ENCODE measurements around the gene ZDHHC14.

DNA sequence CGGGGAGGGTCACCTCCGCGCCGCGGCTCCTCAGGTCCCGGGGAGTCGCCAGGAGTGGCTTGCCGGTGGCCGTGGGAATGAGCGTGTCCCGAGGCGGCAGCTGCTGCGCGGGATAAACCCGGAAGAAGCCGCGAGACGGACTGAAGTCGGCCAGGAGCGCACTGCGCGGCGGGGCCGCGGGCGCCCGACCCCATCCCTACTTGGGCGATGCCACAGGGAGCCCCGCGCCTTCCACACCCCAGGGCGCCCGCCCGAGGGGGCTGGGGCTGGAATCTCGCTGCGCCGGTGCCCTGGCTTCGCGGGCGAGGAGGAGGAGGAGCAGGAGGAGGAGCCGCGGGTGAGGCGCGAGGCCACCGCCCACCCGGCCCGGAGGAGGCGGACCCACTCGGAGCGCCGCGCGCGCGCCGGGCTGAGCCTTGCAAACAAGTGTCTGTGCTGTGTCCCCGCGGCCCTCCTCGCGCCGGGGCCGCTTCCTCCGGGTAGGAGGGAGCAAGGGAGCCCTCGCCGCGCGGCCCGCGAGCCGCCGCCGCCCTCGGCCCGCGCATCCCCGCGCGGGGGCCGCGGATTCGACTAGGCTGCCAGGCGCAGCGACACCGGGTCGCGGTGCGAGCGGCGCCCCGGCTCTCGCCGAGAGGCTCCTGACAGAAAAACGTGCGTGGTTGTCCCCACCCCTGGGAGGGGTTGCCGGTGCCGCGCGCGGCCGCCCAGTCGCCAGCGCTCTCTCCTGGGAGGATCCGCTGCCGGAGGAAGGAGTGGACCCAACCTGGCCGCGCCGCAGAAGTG is at the start of gene ZDHHC14:
- TF ChIP-seq, protein P1, sequence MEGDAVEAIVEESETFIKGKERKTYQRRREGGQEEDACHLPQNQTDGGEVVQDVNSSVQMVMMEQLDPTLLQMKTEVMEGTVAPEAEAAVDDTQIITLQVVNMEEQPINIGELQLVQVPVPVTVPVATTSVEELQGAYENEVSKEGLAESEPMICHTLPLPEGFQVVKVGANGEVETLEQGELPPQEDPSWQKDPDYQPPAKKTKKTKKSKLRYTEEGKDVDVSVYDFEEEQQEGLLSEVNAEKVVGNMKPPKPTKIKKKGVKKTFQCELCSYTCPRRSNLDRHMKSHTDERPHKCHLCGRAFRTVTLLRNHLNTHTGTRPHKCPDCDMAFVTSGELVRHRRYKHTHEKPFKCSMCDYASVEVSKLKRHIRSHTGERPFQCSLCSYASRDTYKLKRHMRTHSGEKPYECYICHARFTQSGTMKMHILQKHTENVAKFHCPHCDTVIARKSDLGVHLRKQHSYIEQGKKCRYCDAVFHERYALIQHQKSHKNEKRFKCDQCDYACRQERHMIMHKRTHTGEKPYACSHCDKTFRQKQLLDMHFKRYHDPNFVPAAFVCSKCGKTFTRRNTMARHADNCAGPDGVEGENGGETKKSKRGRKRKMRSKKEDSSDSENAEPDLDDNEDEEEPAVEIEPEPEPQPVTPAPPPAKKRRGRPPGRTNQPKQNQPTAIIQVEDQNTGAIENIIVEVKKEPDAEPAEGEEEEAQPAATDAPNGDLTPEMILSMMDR (IDR thresholded peaks at IDR 0.05) = no peak
- TF ChIP-seq POLR2A (IDR thresholded peaks at IDR 0.05) = no peak
